OCI-LY1 (cell line): ENCODE results near the gene CTIF.

Source experiments
- EZH2 ChIP-seq: fragments of 200-600 bp; sonication (generic), shearing (Covaris generic); IDR thresholded peaks from 2 replicates; pipeline ENCODE4 v1.8.0; 2017; ENCODE audit warnings: borderline replicate concordance, mixed run types, mild to moderate bottlenecking, antibody characterized with exemption, low read length, moderate library complexity, mixed read lengths
- TF ChIP-seq, protein P1 (sequence below): fragments of 200-600 bp; sonication (generic), shearing (Covaris generic); IDR thresholded peaks from 2 replicates; pipeline ENCODE4 v1.5.1; 2017; ENCODE audit warnings: mild to moderate bottlenecking, antibody characterized with exemption, low read length, moderate library complexity, mixed read lengths

DNA sequence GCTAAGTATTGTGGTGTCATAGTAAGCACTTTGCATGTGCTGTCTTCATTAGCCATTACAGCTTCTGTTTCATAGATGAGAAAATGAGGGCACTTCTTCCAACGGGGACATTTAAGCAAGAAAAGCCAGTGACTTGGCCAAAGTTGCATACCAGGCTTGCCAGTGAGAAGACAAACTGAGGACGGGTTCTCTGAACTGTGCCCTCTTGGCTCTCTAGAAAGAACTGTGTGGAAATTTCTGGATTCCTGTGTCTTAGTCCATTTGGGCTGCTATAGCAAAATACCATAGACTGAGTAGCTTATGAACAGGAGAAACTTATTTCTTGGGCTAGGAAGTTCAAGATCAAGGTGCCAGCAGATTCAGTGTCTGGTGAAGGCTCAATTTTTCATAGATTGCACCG is 13.3 kb downstream of the CTIF start:
- TF ChIP-seq, protein P1, sequence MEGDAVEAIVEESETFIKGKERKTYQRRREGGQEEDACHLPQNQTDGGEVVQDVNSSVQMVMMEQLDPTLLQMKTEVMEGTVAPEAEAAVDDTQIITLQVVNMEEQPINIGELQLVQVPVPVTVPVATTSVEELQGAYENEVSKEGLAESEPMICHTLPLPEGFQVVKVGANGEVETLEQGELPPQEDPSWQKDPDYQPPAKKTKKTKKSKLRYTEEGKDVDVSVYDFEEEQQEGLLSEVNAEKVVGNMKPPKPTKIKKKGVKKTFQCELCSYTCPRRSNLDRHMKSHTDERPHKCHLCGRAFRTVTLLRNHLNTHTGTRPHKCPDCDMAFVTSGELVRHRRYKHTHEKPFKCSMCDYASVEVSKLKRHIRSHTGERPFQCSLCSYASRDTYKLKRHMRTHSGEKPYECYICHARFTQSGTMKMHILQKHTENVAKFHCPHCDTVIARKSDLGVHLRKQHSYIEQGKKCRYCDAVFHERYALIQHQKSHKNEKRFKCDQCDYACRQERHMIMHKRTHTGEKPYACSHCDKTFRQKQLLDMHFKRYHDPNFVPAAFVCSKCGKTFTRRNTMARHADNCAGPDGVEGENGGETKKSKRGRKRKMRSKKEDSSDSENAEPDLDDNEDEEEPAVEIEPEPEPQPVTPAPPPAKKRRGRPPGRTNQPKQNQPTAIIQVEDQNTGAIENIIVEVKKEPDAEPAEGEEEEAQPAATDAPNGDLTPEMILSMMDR: no peak
- TF ChIP-seq EZH2: no peak
